Activated naive CD4-positive, alpha-beta T cell treated with anti-CD3 and anti-CD28 coated beads, Interleukin-2, amount 50 U/mL, for 24 hours (primary cell): ENCODE measurements around the gene COIL.
A peak's percentile ranks its signal among the peaks of the same experiment; 100 is the strongest.

Source experiments
- H3K27ac Mint-ChIP-seq: one replicate; pipeline ENCODE4 v1.8.0; 2021; ENCODE audit warnings: mild to moderate bottlenecking, mixed read lengths
- H3K27me3 Mint-ChIP-seq: one replicate; pipeline ENCODE4 v1.8.0; 2021; ENCODE audit warnings: mixed read lengths
- H3K36me3 Mint-ChIP-seq: one replicate; pipeline ENCODE4 v1.8.0; 2021; ENCODE audit warnings: mixed read lengths
- H3K4me1 Mint-ChIP-seq: one replicate; pipeline ENCODE4 v1.8.0; 2021; ENCODE audit warnings: mixed read lengths
- H3K4me3 Mint-ChIP-seq: one replicate; pipeline ENCODE4 v1.8.0; 2021; ENCODE audit warnings: mild to moderate bottlenecking, mixed read lengths
- H3K9me3 Mint-ChIP-seq: one replicate; pipeline ENCODE4 v1.8.0; 2021; ENCODE audit warnings: mixed read lengths

Gene COIL

GRCh38 chr17:56910509-56911235 lies 50.2 kb downstream of the COIL start:
- Mint-ChIP-seq H3K4me3 (peak overlapping the region; percentile 94), H3K36me3 (peaks cover 24% of the 10 kb centered on the region)

GRCh38 chr17:56909742-56910508 lies 50.9 kb downstream of the COIL start:
- Mint-ChIP-seq H3K27ac (peak overlapping the region; percentile 1), H3K36me3 (peaks cover 24% of the 10 kb centered on the region), H3K9me3 (no peaks in the 10 kb centered on the region), H3K27me3 (no peaks in the 10 kb centered on the region), H3K4me3 (peak overlapping the region; percentile 94), H3K4me1 (peaks cover 62% of the 10 kb centered on the region)

More at GRCh38 chr17:56910509-56911235, 50.2 kb downstream of the COIL start:
- peaks cover 68% of the 10 kb centered on the region for H3K4me1 Mint-ChIP-seq
- peak overlapping the region; percentile 59 for H3K27ac Mint-ChIP-seq
- no peaks in the 10 kb centered on the region for H3K9me3 Mint-ChIP-seq
- H3K27me3 Mint-ChIP-seq, result no peaks in the 10 kb centered on the region

- Mint-ChIP-seq H3K36me3 (peaks cover 30% of the 10 kb centered on the region), H3K4me1 (peaks cover 64% of the 10 kb centered on the region), H3K27ac (peak overlapping the region; percentile 69), H3K27me3 (no peaks in the 10 kb centered on the region), H3K9me3 (no peaks in the 10 kb centered on the region), H3K4me3 (peak overlapping the region; percentile 8)
Measured at GRCh38 chr17:56908001-56908542, 52.8 kb downstream of the COIL start.

GRCh38 chr17:56903560-56903959 lies 57.3 kb downstream of the COIL start:
- Mint-ChIP-seq H3K9me3 (no peaks in the 10 kb centered on the region), H3K27me3 (no peaks in the 10 kb centered on the region), H3K4me1 (peaks cover 29% of the 10 kb centered on the region), H3K4me3 (no peak overlapping the region), H3K27ac (no peak overlapping the region), H3K36me3 (peaks cover 33% of the 10 kb centered on the region)

GRCh38 chr17:56902348-56902747 lies 58.5 kb downstream of the COIL start:
- H3K27me3 Mint-ChIP-seq, result no peaks in the 10 kb centered on the region
- peaks cover 27% of the 10 kb centered on the region for H3K36me3 Mint-ChIP-seq
- peaks cover 17% of the 10 kb centered on the region for H3K4me1 Mint-ChIP-seq
- no peaks in the 10 kb centered on the region for H3K9me3 Mint-ChIP-seq
- H3K27ac Mint-ChIP-seq, result no peak overlapping the region
- no peak overlapping the region for H3K4me3 Mint-ChIP-seq

- Mint-ChIP-seq H3K27ac (no peak overlapping the region), H3K27me3 (no peaks in the 10 kb centered on the region), H3K9me3 (no peaks in the 10 kb centered on the region), H3K36me3 (peaks cover 22% of the 10 kb centered on the region), H3K4me3 (no peak overlapping the region), H3K4me1 (peaks cover 5% of the 10 kb centered on the region)
Measured at GRCh38 chr17:56899403-56899802, 61.4 kb downstream of the COIL start.

GRCh38 chr17:56898874-56899273 lies 62.0 kb downstream of the COIL start:
- Mint-ChIP-seq H3K27me3 (no peaks in the 10 kb centered on the region), H3K27ac (no peak overlapping the region), H3K36me3 (peaks cover 19% of the 10 kb centered on the region), H3K4me3 (no peak overlapping the region), H3K4me1 (no peaks in the 10 kb centered on the region), H3K9me3 (no peaks in the 10 kb centered on the region)

- no peaks in the 10 kb centered on the region for H3K4me1 Mint-ChIP-seq
- H3K27me3 Mint-ChIP-seq, result no peaks in the 10 kb centered on the region
- peaks cover 24% of the 10 kb centered on the region for H3K36me3 Mint-ChIP-seq
- no peaks in the 10 kb centered on the region for H3K9me3 Mint-ChIP-seq
- no peak overlapping the region for H3K4me3 Mint-ChIP-seq
- H3K27ac Mint-ChIP-seq, result peak overlapping the region; percentile 52
Measured at GRCh38 chr17:56897646-56898424, 63.0 kb downstream of the COIL start.

GRCh38 chr17:56896968-56897359 lies 63.9 kb downstream of the COIL start:
- H3K4me3 Mint-ChIP-seq, result no peak overlapping the region
- H3K27ac Mint-ChIP-seq, result no peak overlapping the region
- H3K27me3 Mint-ChIP-seq, result no peaks in the 10 kb centered on the region
- H3K36me3 Mint-ChIP-seq, result peaks cover 32% of the 10 kb centered on the region
- no peaks in the 10 kb centered on the region for H3K9me3 Mint-ChIP-seq
- H3K4me1 Mint-ChIP-seq, result no peaks in the 10 kb centered on the region

- Mint-ChIP-seq H3K27me3 (no peaks in the 10 kb centered on the region), H3K36me3 (peaks cover 32% of the 10 kb centered on the region), H3K9me3 (no peaks in the 10 kb centered on the region), H3K4me1 (no peaks in the 10 kb centered on the region), H3K27ac (no peak overlapping the region), H3K4me3 (no peak overlapping the region)
Measured at GRCh38 chr17:56896217-56896967, 64.5 kb downstream of the COIL start.

GRCh38 chr17:56894859-56895455 lies 65.9 kb downstream of the COIL start:
- H3K4me1 Mint-ChIP-seq, result no peaks in the 10 kb centered on the region
- H3K4me3 Mint-ChIP-seq, result no peak overlapping the region
- no peak overlapping the region for H3K27ac Mint-ChIP-seq
- no peaks in the 10 kb centered on the region for H3K27me3 Mint-ChIP-seq
- no peaks in the 10 kb centered on the region for H3K9me3 Mint-ChIP-seq
- H3K36me3 Mint-ChIP-seq, result peaks cover 35% of the 10 kb centered on the region

- Mint-ChIP-seq H3K27ac (no peak overlapping the region), H3K4me3 (no peak overlapping the region), H3K4me1 (no peaks in the 10 kb centered on the region), H3K36me3 (peaks cover 39% of the 10 kb centered on the region), H3K9me3 (no peaks in the 10 kb centered on the region), H3K27me3 (no peaks in the 10 kb centered on the region)
Measured at GRCh38 chr17:56893503-56893902, 67.3 kb downstream of the COIL start.

GRCh38 chr17:56892333-56892732 lies 68.5 kb downstream of the COIL start:
- H3K4me1 Mint-ChIP-seq, result no peaks in the 10 kb centered on the region
- H3K36me3 Mint-ChIP-seq, result peaks cover 45% of the 10 kb centered on the region
- no peaks in the 10 kb centered on the region for H3K9me3 Mint-ChIP-seq
- no peak overlapping the region for H3K27ac Mint-ChIP-seq
- no peak overlapping the region for H3K4me3 Mint-ChIP-seq
- no peaks in the 10 kb centered on the region for H3K27me3 Mint-ChIP-seq

- Mint-ChIP-seq H3K36me3 (peaks cover 49% of the 10 kb centered on the region), H3K9me3 (no peaks in the 10 kb centered on the region), H3K27ac (no peak overlapping the region), H3K4me3 (no peak overlapping the region), H3K27me3 (no peaks in the 10 kb centered on the region), H3K4me1 (no peaks in the 10 kb centered on the region)
Measured at GRCh38 chr17:56891751-56892150, 69.1 kb downstream of the COIL start.
